COR-L47 (cell line): ENCODE measurements around the gene INTU.
A peak's percentile ranks its signal among the peaks of the same experiment; 100 is the strongest.
"Not testable (repeated sequence)": the region's sequence is repeated elsewhere in the genome, so short reads cannot be mapped to it uniquely, and the experiment has no call there.

Source experiments
- DNase-seq: peaks from one replicate; lab custom pipeline; 2025; lab: John Stamatoyannopoulos, UW

Gene INTU

DNA sequence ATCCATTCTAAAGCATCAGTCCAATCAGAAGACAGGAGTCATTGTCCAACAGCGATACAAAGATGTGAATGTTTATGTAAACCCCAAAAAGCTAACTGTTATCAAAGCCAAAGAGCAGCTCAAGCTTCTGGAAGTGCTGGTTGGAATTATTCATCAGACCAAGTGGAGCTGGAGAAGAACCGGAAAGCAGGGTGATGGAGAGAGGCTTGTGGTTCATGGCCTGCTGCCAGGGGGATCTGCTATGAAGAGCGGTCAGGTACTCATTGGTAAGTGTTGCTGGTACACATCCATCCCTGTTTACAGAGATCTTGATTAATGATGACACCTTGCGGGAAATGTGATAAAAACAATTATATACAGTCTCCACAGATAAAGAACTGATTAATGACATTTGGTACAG lies 11.0 kb downstream of the INTU start:
- no peak for DNase-seq

- no peak for DNase-seq
Measured at GRCh38 chr4:127648061-127648460, 15.3 kb downstream of the INTU start.

- DNase-seq = not testable (repeated sequence)
Measured at GRCh38 chr4:127655590-127655989, 22.8 kb downstream of the INTU start.

DNA sequence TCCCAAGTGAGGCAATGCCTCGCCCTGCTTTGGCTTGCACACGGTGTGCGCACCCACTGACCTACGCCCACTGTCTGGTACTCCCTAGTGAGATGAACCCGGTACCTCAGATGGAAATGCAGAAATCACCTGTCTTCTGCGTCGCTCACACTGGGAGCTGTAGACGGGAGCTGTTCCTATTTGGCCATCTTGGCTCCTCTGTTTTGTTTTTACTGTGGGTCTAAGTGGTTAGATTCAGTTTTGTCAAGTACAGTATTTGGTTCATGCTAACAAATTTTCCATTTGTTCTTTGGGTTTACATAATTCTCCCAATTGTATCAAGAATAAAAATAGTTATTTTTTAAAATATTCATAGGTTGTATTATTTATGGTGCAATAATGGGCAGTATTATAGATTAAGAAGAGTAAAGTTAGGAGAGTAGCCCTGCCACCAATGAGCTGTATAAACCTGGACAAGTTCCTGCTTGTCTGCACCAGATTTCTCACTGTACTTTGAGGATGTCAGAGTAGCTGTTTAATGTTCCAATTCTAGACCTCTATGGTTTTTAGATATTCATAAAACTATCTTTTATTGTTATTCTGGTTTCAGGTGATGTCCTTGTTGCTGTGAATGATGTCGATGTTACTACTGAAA lies 23.4 kb downstream of the INTU start:
- DNase-seq = no peak

DNA sequence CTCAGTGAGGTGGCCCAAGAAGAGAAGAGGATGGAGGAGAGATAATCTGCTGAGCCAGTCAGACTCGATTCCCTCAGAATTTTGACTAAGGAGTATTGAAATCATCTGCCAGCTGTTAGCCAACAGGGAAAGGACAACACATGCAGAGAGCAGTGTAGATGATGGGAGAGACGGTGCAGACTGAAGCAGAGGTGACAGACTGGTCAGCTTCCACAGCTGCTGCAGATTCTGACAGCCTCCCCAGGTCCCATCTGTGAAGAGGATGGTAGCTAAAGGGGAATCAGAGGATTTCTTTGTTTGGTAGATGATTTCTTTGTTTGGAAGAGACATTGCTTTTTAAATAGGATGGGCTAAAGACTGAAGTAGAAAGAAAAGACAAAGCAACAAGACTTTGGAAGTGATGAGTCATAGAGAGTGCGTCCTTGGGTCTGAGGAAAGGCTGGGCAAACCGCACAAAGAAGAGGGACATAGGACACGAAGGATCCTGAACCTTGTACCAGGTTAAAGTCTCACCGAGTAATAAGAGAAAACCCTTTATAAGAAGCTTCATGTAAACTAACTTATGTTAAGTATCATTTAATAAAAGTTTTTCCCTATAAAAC lies 27.6 kb downstream of the INTU start:
- DNase-seq = no peak

DNA sequence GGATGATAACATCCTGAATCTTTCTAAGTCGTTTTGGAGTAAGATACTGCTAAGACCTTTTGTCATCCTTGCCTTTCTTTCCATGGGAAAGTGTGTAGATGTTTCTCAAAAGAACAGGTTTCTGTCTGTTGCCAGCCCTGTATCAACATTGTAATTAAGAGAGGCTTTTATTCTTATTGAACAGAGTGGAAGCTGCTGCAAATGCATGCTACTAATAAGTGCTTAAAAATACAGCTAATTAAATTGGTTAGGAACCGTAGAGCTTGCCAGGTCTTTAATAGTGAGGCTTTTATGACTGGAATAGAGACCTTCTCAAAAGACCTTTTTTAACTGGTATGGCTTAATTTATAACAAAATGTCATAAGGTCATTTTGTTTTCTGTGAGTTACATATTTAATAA lies 34.4 kb downstream of the INTU start:
- no peak for DNase-seq

- no peak for DNase-seq
Measured at GRCh38 chr4:127667772-127668171, 35.0 kb downstream of the INTU start.

DNA sequence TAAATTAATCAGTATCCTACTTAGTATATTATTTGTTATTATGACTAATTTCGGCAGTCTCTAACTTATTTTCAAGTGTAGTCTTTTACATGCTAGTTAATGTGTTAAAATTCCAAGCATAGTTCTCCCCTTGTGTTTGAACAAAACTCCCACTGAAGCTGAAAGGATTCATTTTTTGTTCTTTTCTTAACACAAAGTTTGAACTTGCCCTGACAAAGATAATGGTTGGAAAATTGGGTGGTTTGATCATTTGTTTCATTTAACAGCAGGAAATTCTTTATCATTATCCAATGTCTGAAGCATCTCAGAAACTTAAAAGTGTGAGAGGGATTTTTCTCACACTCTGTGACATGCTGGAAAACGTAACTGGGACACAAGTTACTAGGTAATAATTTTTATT lies 36.0 kb downstream of the INTU start:
- DNase-seq = no peak

GRCh38 chr4:127669691-127670090 lies 36.9 kb downstream of the INTU start:
- DNase-seq = no peak

DNA sequence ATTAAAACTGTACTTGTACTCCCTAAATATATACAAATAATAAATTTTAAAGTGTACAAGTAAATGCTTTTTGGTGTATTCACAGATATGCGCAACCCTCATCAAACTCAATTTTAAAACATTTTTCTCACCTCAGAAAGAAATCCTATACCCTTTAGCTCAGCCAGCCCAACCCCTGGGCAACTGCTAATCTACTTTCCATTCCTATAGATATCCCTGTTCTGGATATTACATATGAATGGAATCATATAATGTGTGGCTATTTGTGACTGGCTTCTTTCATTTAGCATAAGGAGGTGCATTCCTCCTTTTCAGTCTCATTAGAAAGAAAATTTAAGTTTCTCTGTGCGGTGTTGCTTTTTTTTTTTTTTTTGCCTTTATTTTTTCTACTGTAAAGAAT lies 39.4 kb downstream of the INTU start:
- DNase-seq = no peak

DNA sequence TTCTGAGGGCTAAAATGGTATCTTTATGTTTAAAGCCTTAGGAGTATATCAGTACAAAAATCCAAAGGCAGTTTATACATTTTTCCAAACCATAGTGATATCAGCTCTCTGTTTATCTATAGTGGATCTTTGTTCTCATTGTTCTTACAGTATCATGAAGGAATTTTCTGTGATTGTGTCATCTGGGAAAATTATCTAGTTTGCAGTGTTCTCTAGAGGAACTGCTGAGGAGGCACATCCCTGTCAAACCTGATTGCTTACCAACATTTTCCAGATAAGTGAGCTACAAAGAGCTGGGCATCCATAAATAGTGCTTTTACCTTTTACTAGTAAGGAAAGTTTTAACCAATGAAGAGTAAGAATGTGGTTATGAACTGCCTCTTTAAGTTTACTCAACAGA lies 52.5 kb downstream of the INTU start:
- no peak for DNase-seq

DNA sequence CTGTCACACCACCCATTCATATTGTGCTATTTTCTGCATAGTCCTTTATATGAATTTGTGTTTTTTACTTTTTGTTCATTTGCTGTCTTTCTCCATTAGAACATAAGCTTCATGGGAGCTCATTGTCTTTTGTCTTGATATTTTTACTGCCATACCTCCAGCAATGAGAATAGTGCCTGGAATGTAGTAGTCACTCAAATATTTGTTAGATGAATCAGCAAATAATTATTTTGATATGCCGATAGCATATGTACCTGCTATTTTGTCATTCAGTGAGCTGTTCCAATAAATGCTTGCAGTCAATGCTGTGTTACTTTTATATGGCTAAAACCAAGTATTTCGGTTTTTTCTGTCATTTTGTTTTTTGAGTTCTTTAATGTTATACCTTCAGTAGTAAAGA lies 53.9 kb downstream of the INTU start:
- no peak for DNase-seq

- DNase-seq = no peak
Measured at GRCh38 chr4:127687580-127687979, 54.8 kb downstream of the INTU start.

- DNase-seq = no peak
Measured at GRCh38 chr4:127698789-127699200, 66.0 kb downstream of the INTU start.

DNA sequence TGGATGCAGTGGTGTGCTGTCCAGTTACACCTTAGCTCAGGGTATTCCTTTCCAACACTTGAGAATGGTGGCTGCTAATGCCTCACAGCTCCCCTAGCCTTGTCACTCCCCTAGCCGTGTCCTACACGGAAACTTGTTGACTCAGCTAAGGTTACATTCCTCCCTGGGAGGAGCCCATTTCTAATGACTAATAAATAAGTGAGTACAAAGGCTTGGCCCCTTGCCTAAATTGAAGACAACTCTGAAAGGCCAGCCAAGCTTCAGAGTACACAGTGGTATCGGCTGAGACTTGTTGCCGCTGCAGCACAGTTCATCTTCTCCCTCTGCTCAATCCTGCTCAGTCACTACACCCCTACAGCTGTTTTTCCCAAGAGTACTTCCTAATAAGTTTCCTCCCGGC lies 76.2 kb downstream of the INTU start:
- peak; percentile 67 for DNase-seq

DNA sequence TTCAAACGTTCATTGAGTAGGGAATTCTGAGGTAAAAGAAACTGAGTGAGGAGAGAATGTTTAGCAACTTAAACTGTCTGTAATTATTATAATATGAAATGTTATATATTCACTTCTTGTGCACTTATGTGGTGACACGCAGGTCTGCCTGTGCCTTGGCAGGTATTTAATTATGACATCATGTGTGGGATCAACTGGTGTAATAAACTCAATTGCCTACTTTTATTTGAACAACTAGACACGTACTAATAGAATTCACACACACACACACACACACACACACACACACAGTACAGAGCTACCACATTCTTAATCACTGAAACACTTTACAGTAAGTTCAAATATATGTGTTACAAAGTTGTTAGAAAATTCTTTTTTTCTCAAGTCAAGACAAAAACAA lies 76.7 kb downstream of the INTU start:
- no peak for DNase-seq

DNA sequence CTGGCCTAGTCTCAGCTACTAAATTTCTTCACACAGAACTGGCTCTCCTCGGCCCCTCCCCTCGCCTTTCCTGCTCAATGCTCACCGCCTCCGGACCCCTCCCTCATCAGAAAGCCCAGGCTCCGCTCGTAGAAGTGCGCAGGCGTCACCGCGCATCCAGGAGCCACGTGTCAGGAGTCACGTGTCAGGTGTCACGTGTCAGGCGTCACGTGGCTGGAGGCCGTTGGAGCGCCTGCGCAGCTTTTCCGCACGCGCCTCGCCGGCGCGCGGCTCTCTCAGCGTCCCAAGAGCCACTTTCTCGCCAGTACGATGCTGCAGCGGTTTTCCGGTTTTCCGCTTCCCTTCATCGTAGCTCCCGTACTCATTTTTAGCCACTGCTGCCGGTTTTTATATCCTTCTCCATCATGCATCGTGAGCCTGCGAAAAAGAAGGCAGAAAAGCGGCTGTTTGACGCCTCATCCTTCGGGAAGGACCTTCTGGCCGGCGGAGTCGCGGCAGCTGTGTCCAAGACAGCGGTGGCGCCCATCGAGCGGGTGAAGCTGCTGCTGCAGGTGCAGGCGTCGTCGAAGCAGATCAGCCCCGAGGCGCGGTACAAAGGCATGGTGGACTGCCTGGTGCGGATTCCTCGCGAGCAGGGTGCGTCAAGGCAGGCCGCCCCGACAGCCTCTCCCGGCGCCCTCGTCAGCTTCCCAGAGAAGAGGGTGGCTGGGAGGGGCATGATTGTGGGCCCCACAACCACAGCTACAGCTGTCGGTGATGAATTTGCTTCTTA lies 97.6 kb downstream of the INTU start, which contains the start of gene SLC25A31:
Gene SLC25A31 (plus strand): TSS at position 259 of the 772 bp plus-strand sequence. CDS start 146 bp downstream, at position 405.
- DNase-seq = no peak

DNA sequence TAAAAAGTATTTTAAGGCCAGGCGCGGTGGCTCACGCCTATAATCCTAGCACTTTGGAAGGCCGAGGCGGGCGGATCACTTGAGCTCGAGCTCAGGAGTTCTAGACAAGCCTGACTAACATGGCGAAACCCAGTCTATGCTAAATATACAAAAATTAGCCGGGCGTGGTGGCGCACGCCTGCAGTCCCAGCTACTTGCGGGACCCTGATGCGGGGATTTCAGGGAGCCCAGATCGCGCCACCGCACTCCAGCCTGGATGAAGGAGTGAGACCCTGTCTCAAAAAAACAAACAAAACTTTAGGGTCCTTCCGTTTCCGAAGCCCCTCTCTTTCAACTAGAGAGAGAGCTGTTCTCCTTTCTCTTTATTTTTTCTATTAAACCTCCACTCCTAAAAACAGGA lies 98.6 kb downstream of the INTU start:
- no peak for DNase-seq

DNA sequence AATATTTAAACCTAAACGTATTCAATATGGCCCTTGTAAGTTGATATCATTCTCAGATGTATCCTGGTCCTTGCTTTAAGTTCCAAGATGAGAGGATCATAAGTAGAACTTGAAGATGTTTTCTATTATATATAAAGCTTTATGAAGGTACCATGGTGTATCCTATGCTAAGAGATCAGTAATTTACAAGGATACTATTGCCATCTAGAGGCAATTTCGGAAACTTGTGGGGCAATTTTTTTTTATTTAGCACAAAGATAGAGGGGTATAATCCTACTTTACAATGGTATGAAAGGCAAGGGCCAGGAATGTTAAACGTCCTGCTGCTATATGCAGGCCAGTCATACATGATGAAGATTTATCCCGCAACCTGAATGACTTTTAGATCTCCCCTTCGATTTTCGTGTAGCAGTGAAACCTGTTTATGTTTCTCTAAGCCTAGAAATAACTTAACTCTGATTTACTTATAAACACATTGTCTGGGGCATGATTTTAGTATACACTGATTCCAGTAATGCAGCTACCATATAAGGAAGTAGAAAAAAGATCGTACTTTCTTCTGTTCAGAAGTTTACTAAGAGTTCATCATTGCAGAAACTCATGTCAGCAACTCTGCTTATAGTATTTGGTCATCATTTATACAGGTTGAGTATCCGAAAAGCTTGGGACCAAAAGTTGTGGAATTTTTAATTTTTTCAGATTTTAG lies 100.0 kb downstream of the INTU start:
- DNase-seq = peak; percentile 47

DNA sequence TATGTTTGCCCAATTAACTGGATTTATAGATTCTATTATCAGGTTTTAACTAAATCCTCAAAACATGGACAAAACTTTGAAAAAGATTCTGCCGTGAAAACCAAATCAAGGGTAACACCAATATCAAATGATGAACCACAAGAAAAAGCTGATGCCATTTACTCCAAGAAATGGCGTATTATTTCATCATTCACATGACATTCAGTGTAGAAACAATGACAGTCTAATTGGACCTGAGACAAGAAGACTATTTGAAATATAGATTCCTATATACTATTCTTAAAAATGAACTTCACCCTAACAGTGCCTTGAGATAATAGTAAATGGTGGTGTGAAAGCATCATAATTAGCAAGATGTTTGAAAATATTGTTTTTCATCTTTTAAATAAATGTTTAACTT lies 102.2 kb downstream of the INTU start:
- no peak for DNase-seq

DNA sequence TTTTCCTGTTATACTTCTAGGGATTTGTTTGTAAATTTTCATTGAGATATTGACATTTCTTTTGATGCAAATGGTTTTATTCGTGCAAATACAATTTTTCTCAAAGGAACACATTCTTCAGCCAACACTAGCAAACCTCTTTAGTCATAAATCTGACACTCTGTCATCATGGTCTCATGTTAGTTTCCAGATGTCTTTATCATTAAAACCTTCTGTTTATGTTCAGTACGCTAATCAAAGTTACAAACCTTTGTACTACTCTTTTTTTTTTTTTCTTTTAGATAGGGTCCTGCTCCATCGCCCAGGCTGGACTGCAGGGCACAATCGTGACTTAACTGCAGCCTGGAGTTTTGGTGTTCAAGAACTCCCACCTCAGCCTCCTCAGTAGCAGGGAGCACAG lies 104.5 kb downstream of the INTU start:
- DNase-seq = no peak

DNA sequence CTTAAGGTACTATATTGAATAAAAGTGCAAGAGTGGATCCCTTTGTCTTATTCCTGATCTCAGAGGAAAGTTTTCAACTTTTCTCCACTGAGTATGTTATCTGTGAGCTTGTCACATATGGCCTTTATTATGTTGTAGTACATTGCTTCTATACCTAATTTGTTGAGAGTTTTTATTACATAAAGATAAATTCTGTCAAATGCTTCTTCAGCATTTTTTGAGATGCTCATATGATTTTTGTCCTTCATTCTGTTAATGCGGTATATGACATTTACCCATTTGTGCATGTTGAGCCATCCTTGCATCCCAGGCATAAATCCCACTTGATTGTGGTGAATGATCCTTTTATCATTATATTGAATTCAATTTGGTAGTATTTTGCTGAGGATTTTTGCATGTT lies 108.5 kb downstream of the INTU start:
- DNase-seq = no peak

GRCh38 chr4:127747883-127748282 lies 115.1 kb downstream of the INTU start:
- no peak for DNase-seq
